Liver (tissue), 3 donors: Measurements from ENCODE around the gene NUCB2.
A peak's percentile ranks its signal among the peaks of the same experiment; 100 is the strongest.

Experiments used
- ATF3 ChIP-seq: IDR thresholded peaks from 2 replicates; pipeline ENCODE4 v1.6.1; 2016; ENCODE audit warnings: antibody characterized with exemption
- FOXA1 ChIP-seq: IDR thresholded peaks from 2 replicates; pipeline ENCODE4 v1.6.1; 2016; ENCODE audit warnings: antibody characterized with exemption
- GABPA ChIP-seq, 2 donors: IDR thresholded peaks in 1 of 2; conservative IDR thresholded peaks in 1 of 2; 2 replicates each; pipeline ENCODE4 v1.6.1; 2016; ENCODE audit warnings: antibody characterized with exemption in 2 of 2, mild to moderate bottlenecking in 1 of 2, moderate library complexity in 1 of 2
- JUND ChIP-seq, 2 donors: IDR thresholded peaks; 2 replicates each; pipeline ENCODE4 v1.6.1; 2016; ENCODE audit warnings: antibody characterized with exemption in 2 of 2
- NR2F2 ChIP-seq: IDR thresholded peaks from 2 replicates; pipeline ENCODE4 v1.6.1; 2016; ENCODE audit warnings: antibody characterized with exemption
- RAD21 ChIP-seq, 2 donors: IDR thresholded peaks; 2 replicates each; pipeline ENCODE4 v1.6.1; 2016; ENCODE audit warnings: antibody characterized with exemption in 2 of 2, mild to moderate bottlenecking in 2 of 2
- REST ChIP-seq: IDR thresholded peaks from 2 replicates; pipeline ENCODE4 v1.6.1; 2016; ENCODE audit warnings: antibody characterized with exemption, mild to moderate bottlenecking
- RXRA ChIP-seq, 2 donors: IDR thresholded peaks; 2 replicates each; pipeline ENCODE4 v1.6.1; 2017 to 2018; ENCODE audit warnings: antibody characterized with exemption in 2 of 2, mild to moderate bottlenecking in 1 of 2
- SP1 ChIP-seq: IDR thresholded peaks from 2 replicates; pipeline ENCODE4 v1.6.1; 2018; ENCODE audit warnings: antibody characterized with exemption, mild to moderate bottlenecking
- TAF1 ChIP-seq: conservative IDR thresholded peaks from 2 replicates; pipeline ENCODE4 v1.6.1; 2016; ENCODE audit warnings: antibody characterized with exemption, mild to moderate bottlenecking
- YY1 ChIP-seq: IDR thresholded peaks from 2 replicates; pipeline ENCODE4 v1.6.1; 2016; ENCODE audit warnings: antibody characterized with exemption, mild to moderate bottlenecking
- TF ChIP-seq, protein P1 (sequence below): fragments of 150-350 bp; IDR thresholded peaks from 2 replicates; pipeline ENCODE4 v1.5.1; 2017; ENCODE audit warnings: improper control_type of control experiment, low read depth, low read length; ENCODE audit not compliant: missing input control
- TF ChIP-seq, protein P2 (sequence below): IDR thresholded peaks from 2 replicates; pipeline ENCODE4 v1.6.1; 2016; ENCODE audit warnings: antibody characterized with exemption
- TF ChIP-seq, protein P3 (sequence below): IDR thresholded peaks from 2 replicates; pipeline ENCODE4 v1.6.1; 2016; ENCODE audit warnings: antibody characterized with exemption
- donor health status: healthy.
- donor health status: healthy.

GRCh38 chr11:17354601-17354991, 78.1 kb downstream of the NUCB2 start:
- TF ChIP-seq, protein P1, sequence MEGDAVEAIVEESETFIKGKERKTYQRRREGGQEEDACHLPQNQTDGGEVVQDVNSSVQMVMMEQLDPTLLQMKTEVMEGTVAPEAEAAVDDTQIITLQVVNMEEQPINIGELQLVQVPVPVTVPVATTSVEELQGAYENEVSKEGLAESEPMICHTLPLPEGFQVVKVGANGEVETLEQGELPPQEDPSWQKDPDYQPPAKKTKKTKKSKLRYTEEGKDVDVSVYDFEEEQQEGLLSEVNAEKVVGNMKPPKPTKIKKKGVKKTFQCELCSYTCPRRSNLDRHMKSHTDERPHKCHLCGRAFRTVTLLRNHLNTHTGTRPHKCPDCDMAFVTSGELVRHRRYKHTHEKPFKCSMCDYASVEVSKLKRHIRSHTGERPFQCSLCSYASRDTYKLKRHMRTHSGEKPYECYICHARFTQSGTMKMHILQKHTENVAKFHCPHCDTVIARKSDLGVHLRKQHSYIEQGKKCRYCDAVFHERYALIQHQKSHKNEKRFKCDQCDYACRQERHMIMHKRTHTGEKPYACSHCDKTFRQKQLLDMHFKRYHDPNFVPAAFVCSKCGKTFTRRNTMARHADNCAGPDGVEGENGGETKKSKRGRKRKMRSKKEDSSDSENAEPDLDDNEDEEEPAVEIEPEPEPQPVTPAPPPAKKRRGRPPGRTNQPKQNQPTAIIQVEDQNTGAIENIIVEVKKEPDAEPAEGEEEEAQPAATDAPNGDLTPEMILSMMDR: peak; percentile 75
- TF ChIP-seq JUND (IDR thresholded peaks at IDR 0.05) (no peak), FOXA1 (no peak), RAD21 (IDR thresholded peaks at IDR 0.05) (peak; percentile 59 to 66), ATF3 (no peak), REST (no peak), GABPA (IDR thresholded peaks at IDR 0.05 in 1 of 2, conservative IDR thresholded peaks at IDR 0.05 in 1 of 2) (no peak), TAF1 (no peak), YY1 (peak; percentile 30), RXRA (IDR thresholded peaks at IDR 0.05) (peak in 1 of 2 donors; percentile 38), SP1 (no peak), NR2F2 (peak; percentile 59)
- TF ChIP-seq, protein P2, sequence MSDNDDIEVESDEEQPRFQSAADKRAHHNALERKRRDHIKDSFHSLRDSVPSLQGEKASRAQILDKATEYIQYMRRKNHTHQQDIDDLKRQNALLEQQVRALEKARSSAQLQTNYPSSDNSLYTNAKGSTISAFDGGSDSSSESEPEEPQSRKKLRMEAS: no peak
- TF ChIP-seq, protein P3, sequence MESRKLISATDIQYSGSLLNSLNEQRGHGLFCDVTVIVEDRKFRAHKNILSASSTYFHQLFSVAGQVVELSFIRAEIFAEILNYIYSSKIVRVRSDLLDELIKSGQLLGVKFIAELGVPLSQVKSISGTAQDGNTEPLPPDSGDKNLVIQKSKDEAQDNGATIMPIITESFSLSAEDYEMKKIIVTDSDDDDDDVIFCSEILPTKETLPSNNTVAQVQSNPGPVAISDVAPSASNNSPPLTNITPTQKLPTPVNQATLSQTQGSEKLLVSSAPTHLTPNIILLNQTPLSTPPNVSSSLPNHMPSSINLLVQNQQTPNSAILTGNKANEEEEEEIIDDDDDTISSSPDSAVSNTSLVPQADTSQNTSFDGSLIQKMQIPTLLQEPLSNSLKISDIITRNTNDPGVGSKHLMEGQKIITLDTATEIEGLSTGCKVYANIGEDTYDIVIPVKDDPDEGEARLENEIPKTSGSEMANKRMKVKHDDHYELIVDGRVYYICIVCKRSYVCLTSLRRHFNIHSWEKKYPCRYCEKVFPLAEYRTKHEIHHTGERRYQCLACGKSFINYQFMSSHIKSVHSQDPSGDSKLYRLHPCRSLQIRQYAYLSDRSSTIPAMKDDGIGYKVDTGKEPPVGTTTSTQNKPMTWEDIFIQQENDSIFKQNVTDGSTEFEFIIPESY: no peak
